GM18909 (cell line): ENCODE results near the gene CD80.
"Not testable (repeated sequence)": the region's sequence is repeated elsewhere in the genome, so short reads cannot be mapped to it uniquely, and the experiment has no call there.

ENCODE experiments used
- ATAC-seq: cut with Tn5 transposase; IDR thresholded peaks from one replicate; pipeline ENCODE4 v1.9.1; 2021; ENCODE audit warnings: mild to moderate bottlenecking; ENCODE audit not compliant: unreplicated experiment, poor library complexity

The CD80 gene, protein sequence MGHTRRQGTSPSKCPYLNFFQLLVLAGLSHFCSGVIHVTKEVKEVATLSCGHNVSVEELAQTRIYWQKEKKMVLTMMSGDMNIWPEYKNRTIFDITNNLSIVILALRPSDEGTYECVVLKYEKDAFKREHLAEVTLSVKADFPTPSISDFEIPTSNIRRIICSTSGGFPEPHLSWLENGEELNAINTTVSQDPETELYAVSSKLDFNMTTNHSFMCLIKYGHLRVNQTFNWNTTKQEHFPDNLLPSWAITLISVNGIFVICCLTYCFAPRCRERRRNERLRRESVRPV

GRCh38 chr3:119559441-119559963, at the start of gene CD80:
CD80 (minus strand) TSS chr3:119559614; CDS start chr3:119557728, 1,886 bp downstream.
- peak; percentile 65 for ATAC-seq

GRCh38 chr3:119608405-119609000, 49.1 kb upstream of the CD80 start:
- no peak for ATAC-seq

DNA sequence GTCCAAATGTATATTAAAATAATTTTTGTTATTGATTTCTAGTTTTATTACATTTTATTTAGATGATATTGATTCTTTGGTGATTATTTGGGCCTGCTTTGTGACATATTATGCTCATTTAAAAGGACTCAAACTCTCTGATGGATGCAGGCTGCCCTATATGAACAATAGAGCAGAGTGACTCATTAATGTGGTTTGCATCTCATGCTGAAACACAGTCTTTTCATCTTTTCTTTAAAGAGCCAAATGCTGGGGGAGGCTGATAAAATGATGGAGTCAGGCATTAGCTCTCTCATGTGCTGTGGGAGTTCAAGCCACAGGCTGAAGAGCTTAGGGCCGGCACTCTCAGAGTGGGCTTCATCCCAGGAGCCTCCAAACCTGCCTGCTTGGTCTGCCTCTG, 45.5 kb upstream of the CD80 start:
- ATAC-seq, result no peak

DNA sequence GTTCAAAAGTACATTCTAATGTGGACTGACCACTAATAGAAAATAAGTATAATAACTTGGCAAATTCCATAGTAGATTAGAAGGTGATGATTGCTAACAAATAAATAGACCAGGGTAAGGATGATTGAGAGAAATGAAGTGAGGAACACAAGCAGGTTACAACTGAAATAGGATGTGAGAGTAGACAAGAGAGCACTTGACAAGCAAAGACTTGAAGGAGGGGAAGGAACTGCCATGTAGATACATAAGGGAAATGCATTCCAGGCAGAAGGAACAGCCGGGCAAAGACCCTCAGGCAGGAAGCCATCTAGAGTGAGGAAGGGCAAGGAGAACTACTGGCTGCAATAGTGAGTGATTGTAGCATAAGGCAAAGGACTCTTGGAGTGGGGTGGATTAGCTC, 43.3 kb upstream of the CD80 start:
- ATAC-seq, result no peak

GRCh38 chr3:119601154-119601553, 41.7 kb upstream of the CD80 start:
- peak; percentile 22 for ATAC-seq

- ATAC-seq, result peak; percentile 75
Observed at GRCh38 chr3:119600732-119601131, 41.3 kb upstream of the CD80 start.

DNA sequence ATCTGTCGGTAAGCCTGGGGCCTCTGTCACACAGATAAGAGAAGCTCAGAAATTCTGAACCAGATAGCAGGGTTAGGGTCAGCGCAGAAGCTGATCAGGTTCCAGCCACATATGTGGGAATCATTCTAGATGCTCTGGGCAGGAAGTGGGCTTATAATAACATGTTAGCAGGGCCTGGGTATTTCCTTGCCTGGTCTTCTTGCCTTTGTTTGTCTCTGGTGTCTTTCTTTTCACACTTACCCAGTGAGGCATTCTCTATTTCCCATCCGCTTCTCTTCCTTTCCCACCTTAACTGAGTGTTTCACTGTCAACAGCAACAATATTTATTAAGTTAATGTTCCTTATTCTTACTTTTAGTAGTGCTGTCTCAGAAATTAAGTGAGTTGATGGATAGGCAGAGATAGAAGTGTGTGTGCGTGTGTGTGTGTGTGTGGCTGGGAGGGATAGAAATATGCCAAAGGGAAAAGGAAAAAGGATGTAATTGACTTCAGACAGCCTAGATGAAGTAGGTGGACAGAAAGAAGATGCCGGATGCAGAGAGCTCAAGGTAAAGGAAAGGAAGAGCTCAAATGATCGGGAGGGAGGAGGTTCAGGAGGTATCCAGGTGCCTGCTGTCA, 40.3 kb upstream of the CD80 start:
- no peak for ATAC-seq

DNA sequence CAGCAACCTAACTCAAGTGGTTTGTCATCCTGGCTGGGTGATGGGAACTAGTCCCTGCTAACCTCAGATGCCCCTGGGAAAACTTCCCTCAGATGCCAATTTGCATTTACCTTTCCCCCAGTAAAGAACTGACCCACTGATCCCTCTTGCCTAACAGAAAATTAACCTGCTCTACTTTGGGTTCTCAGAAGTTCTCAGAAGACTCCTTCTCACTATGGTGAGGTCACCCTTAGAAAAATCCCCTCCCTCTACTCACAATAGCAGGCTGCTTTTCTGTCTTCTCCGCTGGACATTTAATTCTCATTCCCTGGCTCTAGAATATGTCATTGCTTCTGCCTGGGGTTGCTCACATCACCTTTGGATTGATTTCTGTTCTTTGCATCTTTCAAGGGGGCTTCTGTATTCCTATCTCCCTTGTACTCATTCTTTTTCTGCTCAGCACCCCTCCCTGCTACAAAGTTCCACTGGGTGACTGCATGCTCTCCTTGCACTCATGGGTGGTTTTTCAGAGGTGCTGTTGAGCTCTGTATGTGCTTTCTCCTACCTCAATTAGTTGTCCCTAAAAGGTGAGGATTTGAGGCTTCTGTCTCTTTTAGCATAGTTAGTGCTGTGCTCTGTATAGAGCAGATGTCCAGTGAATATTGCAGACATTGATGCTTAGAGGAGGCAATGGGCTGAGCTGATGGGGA, 39.1 kb upstream of the CD80 start:
- ATAC-seq, result peak; percentile 56

GRCh38 chr3:119597548-119598288, 38.3 kb upstream of the CD80 start, which contains the start of gene PLA1A:
PLA1A (plus strand) TSS chr3:119597885; CDS start chr3:119597914, 29 bp downstream.
- ATAC-seq, result no peak

GRCh38 chr3:119596398-119596797, 37.0 kb upstream of the CD80 start:
- no peak for ATAC-seq

DNA sequence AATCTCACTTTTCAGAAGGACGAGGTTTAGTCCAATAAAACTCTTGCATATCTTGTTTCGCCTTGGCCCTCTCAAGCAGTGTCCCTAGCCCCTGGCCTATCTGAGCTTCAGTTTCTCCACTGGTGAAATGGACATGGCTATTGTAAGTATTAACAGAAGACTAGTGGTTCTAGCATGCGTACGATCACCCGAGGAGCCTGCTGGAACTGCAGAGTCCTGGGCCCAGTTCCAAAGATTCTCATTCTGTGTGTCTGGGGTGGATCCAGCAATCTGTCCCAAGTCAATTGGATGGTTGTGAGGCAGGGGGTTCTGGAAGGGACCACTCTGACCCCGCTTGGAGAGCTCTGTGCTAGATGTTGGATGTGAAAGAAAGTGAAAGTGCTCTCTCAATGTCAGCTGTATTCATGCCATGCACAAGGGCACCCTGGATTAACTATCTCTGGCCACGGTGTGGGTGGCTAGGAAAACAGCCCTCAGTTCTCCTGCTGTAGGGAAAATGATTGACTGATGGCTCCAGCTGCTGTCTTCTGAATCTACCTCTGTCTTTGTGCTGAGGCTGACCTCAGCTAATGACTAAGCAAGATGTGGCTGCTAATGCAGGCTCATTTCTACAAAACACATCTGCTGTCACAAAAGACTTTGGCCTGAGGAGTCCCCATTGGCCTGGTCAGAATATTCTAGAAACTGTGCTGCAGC, 36.4 kb upstream of the CD80 start:
- ATAC-seq, result no peak

DNA sequence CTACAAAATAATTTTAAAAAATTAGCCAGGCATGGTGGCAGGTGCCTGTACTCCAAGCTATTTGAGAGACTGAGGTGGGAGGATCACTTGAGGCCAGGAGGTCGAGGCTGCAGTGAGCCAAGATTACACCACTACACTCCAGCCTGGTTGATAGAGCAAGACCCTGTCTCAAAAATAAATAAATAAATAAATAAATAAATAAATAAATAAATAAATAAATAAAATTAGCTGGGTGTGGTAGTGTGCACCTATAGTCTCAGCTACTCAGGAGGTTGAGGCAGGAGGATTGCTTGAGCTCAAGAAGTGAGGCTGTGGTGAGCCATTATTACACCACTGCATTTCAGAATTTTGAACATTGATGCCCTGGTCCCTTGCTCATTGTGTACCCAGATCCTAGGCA, 35.5 kb upstream of the CD80 start:
- not testable (repeated sequence) for ATAC-seq

DNA sequence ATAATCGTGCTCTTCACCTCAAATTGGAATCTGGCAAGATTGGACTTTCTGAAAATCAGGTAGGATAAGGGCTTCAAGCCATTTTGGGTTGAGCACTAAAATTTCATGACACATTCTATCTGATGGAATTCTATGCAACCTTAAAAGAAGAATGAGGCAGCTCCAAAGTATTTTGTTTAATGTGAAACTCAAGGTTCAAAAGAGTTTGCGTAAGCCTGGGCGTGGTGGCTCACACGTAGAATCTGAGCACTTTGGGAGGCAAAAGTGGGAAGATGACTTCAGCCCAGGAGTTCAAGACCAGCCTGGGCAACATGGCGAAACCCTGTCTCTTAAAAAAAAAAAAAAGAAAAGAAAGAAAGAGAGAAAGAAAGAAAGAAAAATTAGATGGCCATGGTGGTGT, 34.7 kb upstream of the CD80 start:
- no peak for ATAC-seq

- no peak for ATAC-seq
Observed at GRCh38 chr3:119592861-119593260, 33.4 kb upstream of the CD80 start.

DNA sequence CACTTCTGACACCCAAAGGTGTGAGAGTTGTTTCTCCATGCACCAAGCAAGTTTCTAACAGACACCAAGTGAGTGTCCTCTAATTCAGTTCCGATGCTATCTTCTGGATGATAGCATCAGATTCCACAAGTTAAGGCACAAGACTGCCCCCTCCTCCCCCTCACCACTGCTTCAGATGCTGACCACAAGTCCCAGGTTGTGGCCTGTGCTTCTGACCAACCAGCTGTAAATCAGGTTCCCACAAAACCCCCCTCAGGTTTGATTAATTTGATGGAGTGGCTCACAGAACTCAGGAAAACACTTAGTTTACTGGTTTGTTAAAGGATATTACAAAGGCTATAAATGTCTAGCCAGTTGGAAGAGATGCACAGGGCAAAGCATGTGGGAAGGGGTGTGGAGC, 31.3 kb upstream of the CD80 start:
- ATAC-seq, result no peak

DNA sequence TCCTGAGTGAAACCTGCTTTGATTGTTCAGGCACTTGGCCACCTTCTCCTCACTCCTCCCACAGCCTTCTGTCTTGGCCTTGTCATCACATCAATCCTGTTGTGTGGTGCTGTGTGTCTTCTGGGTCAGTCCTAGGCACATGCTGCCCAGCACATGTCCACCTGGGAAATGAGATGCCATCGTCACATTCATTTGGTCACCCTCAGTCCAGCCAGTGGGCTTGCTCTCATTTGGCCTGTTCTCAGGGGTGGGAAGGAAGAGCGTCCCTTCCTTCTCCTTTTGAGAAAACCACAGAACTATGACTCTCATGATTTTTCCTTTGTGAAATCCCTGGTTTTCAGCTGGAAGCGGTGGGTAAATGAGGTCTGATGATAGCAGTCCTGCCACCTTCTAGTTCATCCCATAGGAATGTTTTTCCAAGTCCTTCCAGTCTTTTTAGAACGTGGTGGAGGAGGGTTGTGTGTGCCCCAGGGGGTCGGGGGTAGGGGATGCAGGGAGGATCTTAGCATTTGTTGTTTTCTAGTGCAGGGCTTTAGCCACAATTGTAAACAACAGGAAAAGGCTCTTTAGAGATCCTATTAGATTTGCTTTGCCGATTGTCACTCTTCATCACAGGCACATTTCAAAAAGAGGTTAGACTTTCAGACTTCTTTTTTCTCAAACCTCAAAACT, 29.8 kb upstream of the CD80 start:
- no peak for ATAC-seq

- ATAC-seq, result no peak
Observed at GRCh38 chr3:119588112-119588511, 28.7 kb upstream of the CD80 start.

DNA sequence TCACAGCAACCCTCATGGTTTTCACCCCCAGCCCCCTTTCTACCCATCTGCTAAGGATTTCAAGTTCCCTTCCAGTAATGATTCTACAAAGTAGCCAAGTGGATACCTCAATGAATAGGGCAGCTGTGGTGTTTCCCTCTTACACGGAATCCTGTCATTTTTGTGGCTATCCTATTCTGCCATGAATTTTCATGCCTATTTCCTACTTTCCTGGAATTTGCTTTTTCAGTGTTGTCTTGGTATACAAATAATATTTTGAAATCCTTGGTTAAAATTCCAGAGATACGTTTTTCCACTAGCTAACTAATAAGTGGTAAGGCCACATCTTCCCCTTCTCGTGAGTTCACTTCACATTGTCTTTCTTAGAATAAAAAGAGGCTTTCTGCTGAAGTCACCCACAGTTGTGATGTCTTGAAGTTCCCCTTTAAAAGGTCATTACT, 27.3 kb upstream of the CD80 start:
- ATAC-seq, result no peak
